Muscle of back (tissue), 13 donors: ENCODE results near the gene IL10RA. TPM values are rescaled to one million over a fixed set of nuclear protein-coding genes. Genes with fewer than 3 reads are reported as not detected.
"Not testable (repeated sequence)": the region's sequence is repeated elsewhere in the genome, so short reads cannot be mapped to it uniquely, and the experiment has no call there.

ENCODE experiments used
- DNase-seq, 3 donors: peaks; one replicate each; pipeline versions ENCODE4 v3.0.0 to v3.0.0-alpha.2; 2013
- long read RNA-seq, 9 donors: transcript quantifications; one replicate each; lab custom pipeline, GENCODE V29; 2026
- polyA plus RNA-seq, 10 donors: library from polyadenylated mRNA; unstranded; fragments of 120-200 nt; gene quantifications; one replicate each; pipeline ENCODE4 v1.2.1, GENCODE V29; 2013; ENCODE audit not compliant: insufficient read length in 10 of 10

Gene IL10RA
- 10 to 100 TPM in 1 of 10 donors, 1 to 10 TPM in 9; 3.7 to 13.4 (median 4.4) TPM for polyA plus RNA-seq
- long read RNA-seq, donor 1, result 0 reads
- long read RNA-seq, donor 2, partial matches to known transcripts, result 0 of 1 reads
- long read RNA-seq, donor 2, other reads (novel, unspliced or antisense), result 0 of 1 reads
- long read RNA-seq, donor 3, result 0 reads
- long read RNA-seq, donor 4, partial matches to known transcripts, result 0 of 1 reads
- long read RNA-seq, donor 4, other reads (novel, unspliced or antisense), result 0 of 1 reads
- long read RNA-seq, donor 5, result 0 reads
- long read RNA-seq, donor 6, partial matches to known transcripts, result 0 of 1 reads
- long read RNA-seq, donor 6, other reads (novel, unspliced or antisense), result 0 of 1 reads
- long read RNA-seq, donor 7, result 0 reads
- long read RNA-seq, donor 8, result 0 reads
- long read RNA-seq, donor 9, result 0 reads

- DNase-seq, result peak; percentile 45 to 87 (median 75)
Observed at GRCh38 chr11:117985953-117986887, at the start of gene IL10RA. Gene IL10RA (plus strand): TSS chr11:117986394. CDS start chr11:117986468, 74 bp downstream.

- DNase-seq, result no peak
Observed at GRCh38 chr11:117936973-117937372, 49.2 kb upstream of the IL10RA start.

- DNase-seq, result no peak
Observed at GRCh38 chr11:117940736-117941135, 45.5 kb upstream of the IL10RA start.

- DNase-seq, result no peak
Observed at GRCh38 chr11:117941163-117941707, 45.0 kb upstream of the IL10RA start.

- DNase-seq, result no peak
Observed at GRCh38 chr11:117941976-117942654, 44.1 kb upstream of the IL10RA start.

GRCh38 chr11:117944554-117944953, 41.6 kb upstream of the IL10RA start:
- no peak for DNase-seq

GRCh38 chr11:117945047-117945810, 41.0 kb upstream of the IL10RA start:
- no peak for DNase-seq

GRCh38 chr11:117946156-117946841, 39.9 kb upstream of the IL10RA start:
- no peak for DNase-seq

GRCh38 chr11:117946842-117947526, 39.2 kb upstream of the IL10RA start:
- peak; percentile 88 to 93 (median 91) for DNase-seq

- not testable (repeated sequence) for DNase-seq
Observed at GRCh38 chr11:117947751-117948150, 38.4 kb upstream of the IL10RA start.

- DNase-seq, result not testable (repeated sequence)
Observed at GRCh38 chr11:117948466-117948865, 37.7 kb upstream of the IL10RA start.

GRCh38 chr11:117949062-117949461, 37.1 kb upstream of the IL10RA start:
- DNase-seq, result no peak

- DNase-seq, result no peak
Observed at GRCh38 chr11:117950301-117950700, 35.9 kb upstream of the IL10RA start.

- DNase-seq, result no peak
Observed at GRCh38 chr11:117950993-117951961, 34.9 kb upstream of the IL10RA start.

- DNase-seq, result no peak
Observed at GRCh38 chr11:117953024-117953671, 33.0 kb upstream of the IL10RA start.

- DNase-seq, result no peak
Observed at GRCh38 chr11:117958949-117959348, 27.2 kb upstream of the IL10RA start.

GRCh38 chr11:117959438-117960149, 26.6 kb upstream of the IL10RA start:
- DNase-seq, result no peak
